HepG2 (cell line): Measurements from ENCODE around the gene HYCC1. TPM values are rescaled to one million over a fixed set of nuclear protein-coding genes. Genes with fewer than 3 reads are reported as not detected.
A peak's percentile ranks its signal among the peaks of the same experiment; 100 is the strongest.

Experiments used
- EZH2 ChIP-seq: conservative IDR thresholded peaks from 2 replicates; pipeline ENCODE4 v1.6.1; 2012; ENCODE audit warnings: mild to moderate bottlenecking, low read depth, low read length, moderate library complexity
- HNF4A ChIP-seq: sonication (generic); formaldehyde crosslinking; IDR thresholded peaks from 2 replicates; pipeline ENCODE4 v1.4.0; 2020; ENCODE audit warnings: missing genetic modification reagents
- JUND ChIP-seq: sonication (generic); formaldehyde crosslinking; IDR thresholded peaks from 2 replicates; pipeline ENCODE4 v1.8.0; 2022; ENCODE audit warnings: mild to moderate bottlenecking, missing genetic modification reagents
- KMT2A ChIP-seq: sonication (generic); formaldehyde crosslinking; IDR thresholded peaks from 2 replicates; pipeline ENCODE4 v1.4.0; 2020; ENCODE audit warnings: missing genetic modification reagents
- MLX ChIP-seq: IDR thresholded peaks from 2 replicates; pipeline ENCODE4 v1.6.1; 2016
- MNT ChIP-seq: fragments of 450-650 bp; IDR thresholded peaks from 2 replicates; pipeline ENCODE4 v1.6.1; 2016
- NR2F1 ChIP-seq, 2 experiments: fragments of 450-650 bp in 1 of 2; formaldehyde crosslinking in 1 of 2; IDR thresholded peaks; 2 replicates each; pipeline versions ENCODE4 v1.5.0 to v1.6.1; 2016 to 2020; ENCODE audit warnings: mild to moderate bottlenecking in 1 of 2, missing compliant biosample characterization in 1 of 2, missing genetic modification reagents in 1 of 2, moderate library complexity in 1 of 2
- ZNF407 ChIP-seq: sonication (generic); formaldehyde crosslinking; IDR thresholded peaks from one replicate; pipeline ENCODE4 v1.5.1; 2020; ENCODE audit warnings: mild to moderate bottlenecking, missing genetic modification reagents; ENCODE audit errors: not compliant biosample characterization
- ZNF724P ChIP-seq: sonication (generic); formaldehyde crosslinking; IDR thresholded peaks from 2 replicates; pipeline ENCODE4 v1.8.0; 2022; ENCODE audit warnings: missing genetic modification reagents, borderline replicate concordance
- ZNF782 ChIP-seq: sonication (generic); formaldehyde crosslinking; IDR thresholded peaks from 2 replicates; pipeline ENCODE4 v1.4.0; 2020; ENCODE audit warnings: missing genetic modification reagents, mild to moderate bottlenecking, borderline replicate concordance
- polyA plus RNA-seq, 8 experiments: library from polyadenylated mRNA; depleted of rRNA in 3 of 8; stranded (reverse) in 7 of 8; unstranded in 1 of 8; fragments of >200 nt; fragmentation: Illumina TruSeq in 4 of 8; extraction: Trizol in 4 of 8; gene quantifications; 2 replicates each; pipeline versions ENCODE4 v1.2.1 to v1.2.3, GENCODE V29; 2011 to 2016; ENCODE audit warnings: low read depth in 4 of 8, missing spikeins in 1 of 8, mixed read lengths in 1 of 8; ENCODE audit not compliant: insufficient read depth in 1 of 8
- total RNA-seq, 5 experiments: library from RNA; depleted of rRNA; stranded (reverse); fragments of >200 nt; fragmentation: Illumina TruSeq; extraction: Trizol; gene quantifications; 2 replicates each; pipeline ENCODE4 v1.2.3, GENCODE V29; 2016; ENCODE audit warnings: low read depth in 1 of 5
- TF ChIP-seq, protein P1 (sequence below): sonication (generic); formaldehyde crosslinking; conservative IDR thresholded peaks from 2 replicates; pipeline ENCODE4 v1.4.0; 2020; ENCODE audit warnings: missing genetic modification reagents
- TF ChIP-seq, protein P2 (sequence below): sonication (generic); formaldehyde crosslinking; IDR thresholded peaks from 2 replicates; pipeline ENCODE4 v1.9.0; 2021; ENCODE audit warnings: missing genetic modification reagents, borderline replicate concordance

Gene HYCC1
- total and polyA plus RNA-seq, 2 of the 13 experiments (the other 11 are each of a cell fraction or from before 2014, with no cell fraction given): 9.5 to 41.8 TPM

DNA sequence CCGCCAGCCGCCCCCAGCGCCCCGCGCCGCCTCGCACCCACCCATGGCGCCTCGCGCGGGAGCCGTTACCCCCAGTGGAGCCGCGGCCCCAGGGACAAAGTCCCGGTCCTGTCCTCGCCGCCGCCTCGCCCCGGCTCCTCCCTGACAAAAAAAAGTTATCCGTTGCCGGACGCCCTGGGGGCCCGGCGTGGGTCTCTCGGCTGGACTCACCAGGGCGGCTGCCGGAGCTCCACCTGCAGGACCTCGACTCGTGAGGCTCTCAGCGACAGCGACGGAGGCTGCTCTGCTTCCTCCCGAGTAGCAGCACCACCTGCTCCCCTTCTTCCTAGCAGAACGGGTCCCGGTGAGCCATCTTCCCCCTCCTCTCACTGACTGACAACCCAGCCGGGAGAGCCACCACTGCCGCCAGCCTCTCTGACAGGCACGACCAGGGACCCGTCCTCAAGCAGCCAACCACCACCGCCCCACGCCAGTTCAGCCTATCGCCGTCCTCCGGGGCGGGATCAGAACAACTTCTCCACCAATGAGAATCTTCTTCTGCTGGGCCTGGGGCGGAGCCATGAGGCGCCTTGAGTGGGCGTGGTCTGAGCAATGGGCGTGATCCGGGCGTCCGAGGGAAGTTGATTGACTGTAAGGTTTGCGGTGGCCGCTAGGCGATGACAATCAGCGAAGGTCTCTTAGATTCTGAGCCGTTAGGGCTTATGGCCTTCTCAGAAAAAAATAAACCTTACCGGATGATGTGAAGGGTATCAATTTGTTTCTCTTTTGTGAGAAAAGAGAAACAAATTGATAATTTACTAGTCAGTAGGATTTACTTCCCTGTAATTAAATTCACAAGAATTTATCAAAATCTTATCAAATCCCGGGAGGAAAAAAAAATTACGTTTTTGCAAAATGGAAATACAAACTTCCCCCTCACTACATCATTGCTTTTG is at the start of gene HYCC1 (continued):
- TF ChIP-seq, protein P1, sequence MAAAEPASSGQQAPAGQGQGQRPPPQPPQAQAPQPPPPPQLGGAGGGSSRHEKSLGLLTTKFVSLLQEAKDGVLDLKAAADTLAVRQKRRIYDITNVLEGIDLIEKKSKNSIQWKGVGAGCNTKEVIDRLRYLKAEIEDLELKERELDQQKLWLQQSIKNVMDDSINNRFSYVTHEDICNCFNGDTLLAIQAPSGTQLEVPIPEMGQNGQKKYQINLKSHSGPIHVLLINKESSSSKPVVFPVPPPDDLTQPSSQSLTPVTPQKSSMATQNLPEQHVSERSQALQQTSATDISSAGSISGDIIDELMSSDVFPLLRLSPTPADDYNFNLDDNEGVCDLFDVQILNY (CRISPR knock-in tag): no peak
- TF ChIP-seq EZH2: no peak
- TF ChIP-seq MNT: no peak; the same call in 1 of the 2 replicates
- TF ChIP-seq ZNF407: no peak
- TF ChIP-seq ZNF724P (CRISPR knock-in tag): no peak; the same call in 1 of the 2 replicates
- TF ChIP-seq, protein P2, sequence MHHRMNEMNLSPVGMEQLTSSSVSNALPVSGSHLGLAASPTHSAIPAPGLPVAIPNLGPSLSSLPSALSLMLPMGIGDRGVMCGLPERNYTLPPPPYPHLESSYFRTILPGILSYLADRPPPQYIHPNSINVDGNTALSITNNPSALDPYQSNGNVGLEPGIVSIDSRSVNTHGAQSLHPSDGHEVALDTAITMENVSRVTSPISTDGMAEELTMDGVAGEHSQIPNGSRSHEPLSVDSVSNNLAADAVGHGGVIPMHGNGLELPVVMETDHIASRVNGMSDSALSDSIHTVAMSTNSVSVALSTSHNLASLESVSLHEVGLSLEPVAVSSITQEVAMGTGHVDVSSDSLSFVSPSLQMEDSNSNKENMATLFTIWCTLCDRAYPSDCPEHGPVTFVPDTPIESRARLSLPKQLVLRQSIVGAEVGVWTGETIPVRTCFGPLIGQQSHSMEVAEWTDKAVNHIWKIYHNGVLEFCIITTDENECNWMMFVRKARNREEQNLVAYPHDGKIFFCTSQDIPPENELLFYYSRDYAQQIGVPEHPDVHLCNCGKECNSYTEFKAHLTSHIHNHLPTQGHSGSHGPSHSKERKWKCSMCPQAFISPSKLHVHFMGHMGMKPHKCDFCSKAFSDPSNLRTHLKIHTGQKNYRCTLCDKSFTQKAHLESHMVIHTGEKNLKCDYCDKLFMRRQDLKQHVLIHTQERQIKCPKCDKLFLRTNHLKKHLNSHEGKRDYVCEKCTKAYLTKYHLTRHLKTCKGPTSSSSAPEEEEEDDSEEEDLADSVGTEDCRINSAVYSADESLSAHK (CRISPR knock-in tag): no peak
- TF ChIP-seq JUND (CRISPR knock-in tag): no peak
- peak; percentile 60; the same call in 1 of the 2 replicates for TF ChIP-seq ZNF782
- TF ChIP-seq KMT2A: peak; percentile 30; the same call in 1 of the 2 replicates
- no peak for TF ChIP-seq NR2F1 (CRISPR knock-in tag; IDR thresholded peaks at IDR 0.05)
- TF ChIP-seq HNF4A: peak; percentile 52
- no peak for TF ChIP-seq MLX (CRISPR knock-in tag)
